ENCODE data around the gene CCNY. TPM values are rescaled to one million over a fixed set of nuclear protein-coding genes. Genes with fewer than 3 reads are reported as not detected.
A peak's percentile ranks its signal among the peaks of the same experiment; 100 is the strongest.

CCNY gene
- total RNA-seq, 1 donor from 2014 or later = 44.3 TPM

- DNase-seq (ENCODE audit: low spot score) = no peak
Measured at GRCh38 chr10:35471435-35471834, 135.1 kb downstream of the CCNY start.

- DNase-seq (ENCODE audit: low spot score) = no peak
Measured at GRCh38 chr10:35480142-35480541, 143.8 kb downstream of the CCNY start.

- no peak for DNase-seq (ENCODE audit: low spot score)
Measured at GRCh38 chr10:35481413-35481812, 145.1 kb downstream of the CCNY start.

- DNase-seq (ENCODE audit: low spot score) = no peak
Measured at GRCh38 chr10:35486297-35486990, 150.1 kb downstream of the CCNY start.

GRCh38 chr10:35487336-35488034 lies 151.2 kb downstream of the CCNY start:
- peak; percentile 41 for DNase-seq (ENCODE audit: low spot score)

GRCh38 chr10:35488228-35488627 lies 151.9 kb downstream of the CCNY start:
- no peak for DNase-seq (ENCODE audit: low spot score)

GRCh38 chr10:35492386-35493195 lies 156.3 kb downstream of the CCNY start:
- no peak for DNase-seq (ENCODE audit: low spot score)

- DNase-seq (ENCODE audit: low spot score) = peak; percentile 68
Measured at GRCh38 chr10:35493196-35494118, 157.1 kb downstream of the CCNY start.

GRCh38 chr10:35495521-35496119 lies 159.3 kb downstream of the CCNY start:
- no peak for DNase-seq (ENCODE audit: low spot score)

- DNase-seq (ENCODE audit: low spot score) = no peak
Measured at GRCh38 chr10:35497909-35498308, 161.6 kb downstream of the CCNY start.

- DNase-seq (ENCODE audit: low spot score) = no peak
Measured at GRCh38 chr10:35498693-35499092, 162.4 kb downstream of the CCNY start.

- DNase-seq (ENCODE audit: low spot score) = no peak
Measured at GRCh38 chr10:35501923-35502322, 165.6 kb downstream of the CCNY start.

GRCh38 chr10:35502692-35503091 lies 166.4 kb downstream of the CCNY start:
- DNase-seq (ENCODE audit: low spot score) = no peak

GRCh38 chr10:35503578-35503977 lies 167.3 kb downstream of the CCNY start:
- no peak for DNase-seq (ENCODE audit: low spot score)

- no peak for DNase-seq (ENCODE audit: low spot score)
Measured at GRCh38 chr10:35504132-35504531, 167.8 kb downstream of the CCNY start.

GRCh38 chr10:35505241-35505873 lies 169.0 kb downstream of the CCNY start:
- no peak for DNase-seq (ENCODE audit: low spot score)

- DNase-seq (ENCODE audit: low spot score) = no peak
Measured at GRCh38 chr10:35506741-35507140, 170.4 kb downstream of the CCNY start.

- no peak for DNase-seq (ENCODE audit: low spot score)
Measured at GRCh38 chr10:35507519-35508109, 171.3 kb downstream of the CCNY start.

- DNase-seq (ENCODE audit: low spot score) = no peak
Measured at GRCh38 chr10:35508647-35509046, 172.3 kb downstream of the CCNY start.

- no peak for DNase-seq (ENCODE audit: low spot score)
Measured at GRCh38 chr10:35510891-35511290, 174.6 kb downstream of the CCNY start.

All from umbilical cord (tissue), 2 donors.